ENCODE results near the gene ADAM15. TPM values are rescaled to one million over a fixed set of nuclear protein-coding genes. Genes with fewer than 3 reads are reported as not detected.

ADAM15 gene
- total and polyA plus RNA-seq, 12 donors: 46.7 to 305 (median 65.0) TPM

- no peaks in the 10 kb centered on the region for H3K9me3 ChIP-seq
- no peak for TF ChIP-seq CTCF (IDR thresholded peaks at IDR 0.05)
- H3K27ac ChIP-seq: no peak overlapping the region
- H3K36me3 ChIP-seq: no peaks in the 10 kb centered on the region
- H3K4me1 ChIP-seq: peaks cover 25 to 41% (median 36%) of the 10 kb centered on the region in 9 donors
- ATAC-seq (no peak), DNase-seq (no peak)
- no peak overlapping the region for H3K4me3 ChIP-seq
- intact Hi-C loops (cut with DNase I): no loop called here
- 85 to 91% methylated on average over 3 of the region's 3 CpGs for WGBS, 2 donors
- peaks cover 24 to 45% (median 31%) of the 10 kb centered on the region in 7 donors for H3K27me3 ChIP-seq
Observed at GRCh38 chr1:155077346-155077745, 26.2 kb downstream of the ADAM15 start.

GRCh38 chr1:155077758-155078445, 26.8 kb downstream of the ADAM15 start:
- no peaks in the 10 kb centered on the region for H3K9me3 ChIP-seq
- no peak for DNase-seq
- no peak for ATAC-seq
- no peaks in the 10 kb centered on the region for H3K36me3 ChIP-seq
- 61 to 64% methylated on average over 4 of the region's 4 CpGs for WGBS, 2 donors
- no peak overlapping the region for H3K27ac ChIP-seq
- intact Hi-C loops (cut with DNase I): no loop called here
- TF ChIP-seq CTCF (IDR thresholded peaks at IDR 0.05): no peak
- H3K4me1 ChIP-seq: peaks cover 25 to 46% (median 41%) of the 10 kb centered on the region in 9 donors
- H3K27me3 ChIP-seq: peaks cover 29 to 51% (median 37%) of the 10 kb centered on the region in 7 donors
- peak overlapping the region in 1 of 10 donors; percentile 53 for H3K4me3 ChIP-seq

GRCh38 chr1:155078469-155079209, 27.5 kb downstream of the ADAM15 start, which contains the start of gene EFNA3:
TSS of gene EFNA3 (plus strand) at chr1:155078837. CDS start at chr1:155078942, 105 bp downstream.
- Histone ChIP-seq H3K27me3 (peaks cover 37 to 58% (median 44%) of the 10 kb centered on the region in 7 donors), H3K4me1 (peaks cover 25 to 52% (median 43%) of the 10 kb centered on the region in 9 donors), H3K9me3 (no peaks in the 10 kb centered on the region), H3K36me3 (no peaks in the 10 kb centered on the region), H3K4me3 (peak within 1 kb of the TSS in 9 of 10 donors; percentile 37 to 58 (median 49)), H3K27ac (no peak within 1 kb of the TSS)
- ATAC-seq (peak; percentile 63 to 90 (median 82)), DNase-seq (peak; percentile 74 to 83)
- intact Hi-C loops (cut with DNase I): no loop called here
- 1% methylated on average over 51 to 59 of the region's 59 CpGs for WGBS, 2 donors
- peak in 1 of 9 donors; percentile 10 for TF ChIP-seq CTCF (IDR thresholded peaks at IDR 0.05)

- Histone ChIP-seq H3K4me3 (peak overlapping the region in 9 of 10 donors; percentile 37 to 58 (median 49)), H3K27ac (no peak overlapping the region), H3K36me3 (no peaks in the 10 kb centered on the region), H3K4me1 (peaks cover 25 to 56% (median 45%) of the 10 kb centered on the region in 9 donors), H3K9me3 (no peaks in the 10 kb centered on the region), H3K27me3 (peaks cover 39 to 63% (median 49%) of the 10 kb centered on the region in 7 donors)
- DNase-seq (no peak), ATAC-seq (peak in 2 of 8 donors; percentile 1 to 4)
- WGBS, 2 donors: 4 to 5% methylated on average over 10 of the region's 10 CpGs
- intact Hi-C loops (cut with DNase I): no loop called here
- no peak for TF ChIP-seq CTCF (IDR thresholded peaks at IDR 0.05)
Observed at GRCh38 chr1:155079210-155079486, 28.0 kb downstream of the ADAM15 start.

All from heart right ventricle (tissue), 16 donors.